Middle frontal gyrus (tissue), 1 donor: Measurements from ENCODE around the gene INKA2.

Source experiments
- DNase-seq: peaks from one replicate; pipeline ENCODE4 v3.0.0-alpha.2; 2015; ENCODE audit warnings: low spot score; ENCODE audit errors: extremely low spot score

Gene INKA2

GRCh38 chr1:111733183-111733991 lies 5.8 kb downstream of the INKA2 start:
- DNase-seq: no peak

DNA sequence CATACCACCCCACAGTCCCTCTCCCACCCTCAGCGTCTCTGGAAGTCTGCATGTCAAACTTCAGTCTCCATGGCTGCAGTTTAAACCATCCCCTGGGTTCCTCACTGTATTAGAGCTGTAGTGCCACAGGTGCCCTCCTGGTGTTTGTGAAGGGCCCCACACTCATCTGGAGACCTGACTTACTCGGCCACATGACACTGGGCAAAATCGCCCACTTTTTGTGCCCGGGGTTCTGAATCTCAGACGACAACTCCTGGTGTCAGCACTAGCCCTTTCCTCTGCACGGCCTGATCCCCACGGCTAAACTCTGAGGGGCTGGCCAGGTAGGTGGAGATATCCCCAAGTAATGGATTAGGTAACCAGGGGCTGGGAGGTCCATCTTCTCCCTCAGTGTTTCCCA lies 6.5 kb downstream of the INKA2 start:
- DNase-seq: no peak

DNA sequence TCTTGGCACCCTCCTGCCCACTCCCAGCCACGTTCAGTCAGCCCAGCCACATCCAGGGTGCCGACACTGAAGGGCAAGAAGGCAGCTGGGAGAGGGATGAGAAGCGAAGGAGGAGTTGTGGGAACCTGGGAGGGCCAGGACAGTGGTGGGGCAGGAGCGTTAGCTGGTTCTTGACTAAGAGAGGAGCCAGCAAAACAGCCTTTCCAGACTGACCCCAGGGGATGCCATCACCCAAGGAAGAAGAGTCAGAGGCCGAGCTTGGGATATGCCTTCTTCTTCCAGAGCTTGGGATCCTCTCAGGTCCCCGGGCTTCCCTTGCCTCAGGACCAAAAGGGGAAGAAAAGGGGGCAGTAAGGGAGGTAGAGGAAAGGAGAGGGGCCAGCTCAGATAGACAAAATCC lies 7.2 kb downstream of the INKA2 start:
- DNase-seq: no peak

GRCh38 chr1:111730706-111731105 lies 8.5 kb downstream of the INKA2 start:
- no peak for DNase-seq

DNA sequence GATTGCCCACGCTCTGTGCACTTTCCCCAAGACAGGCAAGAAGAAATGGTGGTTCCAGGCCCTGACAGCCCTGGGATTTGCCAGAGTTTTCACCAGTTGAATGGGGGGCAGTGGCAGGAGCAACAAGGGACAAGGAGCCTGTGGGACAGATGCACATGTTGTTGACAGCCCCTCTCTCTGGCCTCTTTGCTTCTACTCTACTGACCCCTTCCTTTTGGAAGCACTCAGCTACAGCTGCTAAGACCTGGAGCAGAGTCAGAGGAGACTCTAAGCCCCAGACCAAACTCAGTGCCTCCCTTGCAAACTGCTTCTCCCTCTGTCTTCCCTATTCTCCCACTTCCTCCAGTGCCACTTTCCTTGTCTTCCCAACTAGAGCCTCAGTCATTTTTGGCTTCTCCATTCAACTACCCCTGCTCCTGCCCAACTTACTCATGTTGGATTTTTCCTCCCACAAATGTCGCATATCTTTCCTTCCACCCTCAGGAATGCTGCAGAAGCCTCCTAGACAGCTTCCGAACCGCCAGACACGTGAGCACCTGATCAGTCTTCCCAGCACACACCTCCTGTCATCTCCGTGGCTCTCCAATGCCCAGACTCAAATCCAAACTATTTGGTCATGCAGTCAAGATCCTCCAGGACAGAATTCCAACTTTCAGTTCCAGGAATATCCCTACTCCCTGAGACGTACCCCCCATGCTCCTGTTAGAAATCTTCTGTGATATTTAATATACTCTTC lies 9.1 kb downstream of the INKA2 start:
- no peak for DNase-seq

- no peak for DNase-seq
Observed at GRCh38 chr1:111729271-111729921, 9.8 kb downstream of the INKA2 start.

GRCh38 chr1:111727056-111727455 lies 12.1 kb downstream of the INKA2 start:
- DNase-seq: no peak

DNA sequence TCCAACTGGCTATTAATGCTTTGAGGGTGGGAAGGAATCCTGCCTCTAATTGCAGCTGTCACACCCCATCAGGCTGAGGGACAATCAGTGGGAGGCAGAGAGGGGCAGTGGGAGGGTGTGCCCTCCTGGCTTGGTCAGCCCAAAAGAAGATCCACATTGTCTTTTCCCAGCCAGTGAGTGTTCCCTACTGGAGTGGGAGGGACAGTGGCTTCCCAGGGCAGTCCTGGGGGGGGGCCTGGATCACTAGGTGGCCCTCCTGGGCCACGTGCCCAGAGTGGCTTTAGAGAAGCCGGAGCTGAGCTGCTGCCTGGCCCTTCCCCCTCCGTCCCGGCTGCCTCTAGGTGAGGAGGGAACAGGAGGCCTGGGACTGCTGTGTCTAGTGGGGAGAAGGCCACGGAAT lies 14.0 kb downstream of the INKA2 start:
- no peak for DNase-seq

DNA sequence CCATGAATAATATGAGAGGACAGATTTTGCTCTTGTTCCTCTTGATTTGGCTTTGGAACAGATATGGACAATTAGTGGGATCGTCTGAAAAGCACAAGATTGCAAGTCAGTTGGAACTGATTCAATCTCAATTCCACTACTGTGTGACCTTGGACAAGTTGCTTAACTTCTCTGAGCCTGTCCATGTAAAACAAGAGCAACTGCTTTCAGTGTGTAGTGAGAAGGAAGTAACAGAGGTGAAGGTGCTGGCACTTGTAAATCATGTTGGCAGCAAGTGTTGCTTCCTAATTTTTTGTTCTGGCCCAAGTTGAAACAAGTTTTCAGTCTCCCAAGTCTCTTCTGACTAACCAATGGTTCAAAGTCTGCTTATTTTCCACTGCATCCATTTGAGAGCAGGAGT lies 15.3 kb downstream of the INKA2 start:
- no peak for DNase-seq

GRCh38 chr1:111723091-111723806 lies 15.9 kb downstream of the INKA2 start:
- no peak for DNase-seq

- DNase-seq: no peak
Observed at GRCh38 chr1:111720977-111721786, 18.0 kb downstream of the INKA2 start.

DNA sequence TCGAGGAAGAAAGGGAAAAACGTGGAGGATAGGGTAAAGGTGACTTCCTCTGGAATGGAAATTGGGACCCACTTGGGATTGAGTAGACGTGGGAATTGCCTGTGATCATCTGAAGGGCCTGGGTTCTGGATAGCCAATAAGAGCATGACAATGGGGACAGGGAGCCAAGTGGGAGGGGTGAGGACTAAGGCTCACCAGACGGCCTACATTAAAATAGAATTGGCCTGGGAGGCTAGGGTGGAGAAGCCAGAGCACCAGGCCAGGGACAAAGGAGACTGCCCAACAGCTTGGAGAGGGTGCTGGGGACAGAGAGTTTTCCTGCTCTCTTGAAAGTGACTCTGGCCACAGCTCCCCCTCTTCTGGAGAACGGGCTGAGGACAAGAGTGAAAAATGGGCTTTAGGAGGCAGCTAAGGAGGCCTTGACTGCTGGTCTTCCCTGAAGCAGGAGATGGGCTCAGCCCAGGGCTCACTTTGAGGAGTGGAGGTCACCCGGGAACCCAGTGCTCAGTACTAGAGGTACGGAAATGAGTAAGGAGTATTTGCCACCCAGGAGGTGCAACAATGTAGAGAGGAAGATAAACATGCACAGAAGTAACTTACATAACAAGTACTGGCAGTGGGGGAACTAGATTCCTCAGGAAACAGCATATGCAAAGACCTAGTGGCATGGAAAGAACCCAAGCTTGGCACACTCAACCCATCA lies 18.8 kb downstream of the INKA2 start:
- no peak for DNase-seq

DNA sequence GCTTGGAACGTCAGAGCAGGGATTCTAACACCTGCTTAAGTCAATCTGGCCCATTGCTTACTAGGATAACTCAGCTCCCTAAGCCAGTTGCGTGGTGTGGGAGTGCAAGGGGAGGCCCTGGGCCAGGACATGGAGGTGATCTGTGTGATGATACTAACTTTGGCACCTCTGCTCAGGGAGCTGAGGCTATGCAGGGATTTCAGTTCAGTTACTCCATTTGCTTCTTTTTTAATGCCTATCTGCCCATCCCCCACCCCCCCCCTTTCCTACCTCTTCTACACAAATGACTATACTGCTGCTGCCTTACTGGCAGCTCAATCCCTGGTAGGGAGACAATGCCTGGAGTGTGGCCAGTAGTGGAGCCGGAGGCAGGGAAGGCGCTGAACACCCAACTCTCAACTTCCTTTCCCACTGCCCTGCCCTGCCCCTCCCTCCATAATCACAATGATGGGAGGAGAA lies 19.5 kb downstream of the INKA2 start:
- no peak for DNase-seq

DNA sequence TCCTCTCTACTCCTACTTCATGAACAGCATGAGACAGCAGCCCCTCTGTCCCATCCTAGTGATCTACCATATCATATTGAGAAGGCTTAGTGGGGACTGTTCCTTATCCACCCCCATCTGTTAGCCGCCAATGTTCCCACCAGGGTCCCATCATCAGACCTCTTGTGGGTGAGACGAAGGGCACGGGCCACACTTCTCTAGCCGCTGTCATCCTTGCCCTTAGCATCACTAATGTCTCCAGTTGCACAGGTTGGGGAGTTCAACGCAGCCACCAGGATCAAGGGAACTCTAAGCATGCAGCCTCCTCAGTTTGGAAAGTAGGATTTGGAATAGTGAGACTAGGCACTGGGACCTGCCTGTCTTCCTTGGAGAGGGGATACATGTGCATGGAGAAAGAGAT lies 20.1 kb downstream of the INKA2 start:
- DNase-seq: no peak

- DNase-seq: no peak
Observed at GRCh38 chr1:111717450-111717849, 21.7 kb downstream of the INKA2 start.

GRCh38 chr1:111716333-111716732 lies 22.9 kb downstream of the INKA2 start:
- DNase-seq: no peak

DNA sequence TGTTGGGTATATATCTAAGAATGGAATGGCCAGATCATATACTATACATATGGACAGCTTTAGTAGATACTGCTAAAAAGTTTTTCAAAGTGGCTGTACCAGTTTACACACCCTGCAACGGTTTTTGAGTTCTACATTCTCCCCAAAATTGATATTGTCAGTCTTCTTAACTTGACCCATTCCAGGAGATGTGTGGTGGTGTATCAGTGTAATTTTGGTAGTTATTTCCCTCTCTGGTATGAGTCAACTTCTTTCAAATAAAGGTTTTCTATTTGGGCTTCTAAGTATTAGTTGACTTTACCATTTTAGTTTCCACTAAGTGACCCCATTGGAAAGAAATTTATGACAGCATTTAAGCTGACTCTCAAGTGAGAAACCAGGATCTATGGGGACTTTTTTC lies 29.2 kb downstream of the INKA2 start:
- no peak for DNase-seq

DNA sequence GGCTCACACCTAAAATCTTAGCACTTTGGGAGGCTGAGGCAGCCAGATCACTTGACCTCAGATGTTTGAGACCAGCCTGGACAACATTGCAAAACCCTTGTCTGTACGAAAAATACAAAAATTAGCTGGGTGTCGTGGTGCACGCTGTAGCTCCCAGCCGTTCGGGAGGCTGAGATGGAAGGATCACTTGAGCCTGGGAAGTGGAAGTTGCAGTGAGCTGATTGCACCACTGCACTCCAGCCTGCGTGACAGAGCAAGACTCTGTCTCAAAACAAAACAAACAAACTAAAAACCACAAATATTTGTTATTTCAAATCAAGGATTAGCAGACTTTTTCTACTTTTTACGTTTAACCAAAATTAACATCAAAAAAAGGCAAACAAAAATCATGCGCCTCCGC lies 31.3 kb downstream of the INKA2 start:
- no peak for DNase-seq

DNA sequence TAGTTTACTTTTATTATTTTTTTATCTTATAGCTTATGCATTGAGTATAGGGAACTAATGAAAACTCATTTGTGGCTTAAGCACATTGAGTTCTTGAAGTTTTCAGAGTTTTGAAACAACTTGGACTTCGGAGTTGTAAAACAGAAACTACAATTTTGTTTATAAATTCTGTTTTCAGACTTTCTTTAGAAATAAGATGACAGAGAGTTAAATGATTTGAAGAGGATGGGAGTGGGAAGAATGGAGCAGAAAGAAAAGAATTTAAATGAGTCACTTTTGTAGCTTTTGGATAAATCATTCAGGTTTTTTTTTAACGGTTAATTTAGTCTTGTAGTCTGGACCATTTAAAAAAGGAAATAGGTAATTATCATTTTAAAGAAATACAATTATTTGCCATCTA lies 32.3 kb downstream of the INKA2 start:
- no peak for DNase-seq

GRCh38 chr1:111705841-111706240 lies 33.4 kb downstream of the INKA2 start:
- DNase-seq: no peak
